Common myeloid progenitor, CD34-positive (primary cell): ENCODE measurements around the gene IL17RC.

Source experiments
- CTCF ChIA-PET: fragments of 350-600 bp; sonication (Branson Sonifier 250); formaldehyde crosslinking; loops from one replicate; lab custom pipeline; 2021; ENCODE audit warnings: antibody characterized with exemption; lab: Charles Lee
- POLR2A ChIA-PET: fragments of 350-600 bp; sonication (Branson Sonifier 250); formaldehyde crosslinking; loops from one replicate; lab custom pipeline; 2021; ENCODE audit warnings: antibody characterized with exemption; lab: Charles Lee
- DNase-seq, 3 donors: peaks; one replicate each; pipeline versions ENCODE4 v3.0.0 to v3.0.0-alpha.2; 2013
- H3K27ac ChIP-seq, 2 experiments: 1 replicate in 1 of 2; 2 replicates in 1 of 2; pipeline ENCODE4 v1.7.0; 2013; ENCODE audit warnings: inconsistent platforms in 2 of 2, low read length in 2 of 2, mild to moderate bottlenecking in 2 of 2, low read depth in 1 of 2, moderate library complexity in 1 of 2; ENCODE audit not compliant: severe bottlenecking in 2 of 2, insufficient read depth in 1 of 2, poor library complexity in 1 of 2
- H3K27me3 ChIP-seq, 5 experiments: replicated peaks in 2 of 5; 1 replicate in 3 of 5; 2 replicates in 2 of 5; pipeline versions ENCODE4 v1.6.1 to v1.7.0; 2013; ENCODE audit warnings: low read length in 4 of 5, mild to moderate bottlenecking in 2 of 5, moderate library complexity in 2 of 5, inconsistent platforms in 1 of 5; ENCODE audit not compliant: insufficient read depth in 5 of 5, control insufficient read depth in 4 of 5
- H3K36me3 ChIP-seq, 4 experiments: 1 replicate in 2 of 4; 2 replicates in 2 of 4; pipeline versions ENCODE4 v1.6.1 to v1.7.0; 2013; ENCODE audit warnings: low read length in 3 of 4, control low read depth in 1 of 4, mild to moderate bottlenecking in 1 of 4; ENCODE audit not compliant: control insufficient read depth in 4 of 4, insufficient read depth in 4 of 4
- H3K4me1 ChIP-seq, 4 experiments: 1 replicate in 3 of 4; 2 replicates in 1 of 4; pipeline versions ENCODE4 v1.6.1 to v1.7.1; 2013; ENCODE audit warnings: low read length in 3 of 4, mild to moderate bottlenecking in 3 of 4, control low read depth in 1 of 4, inconsistent platforms in 1 of 4, moderate library complexity in 1 of 4; ENCODE audit not compliant: control insufficient read depth in 4 of 4, insufficient read depth in 4 of 4; ENCODE audit errors: control extremely low read depth in 1 of 4
- H3K4me3 ChIP-seq, 7 experiments: 1 replicate in 4 of 7; 2 replicates in 3 of 7; pipeline versions ENCODE4 v1.5.1 to v1.7.0; 2013; ENCODE audit warnings: mild to moderate bottlenecking in 7 of 7, low read length in 6 of 7, moderate library complexity in 6 of 7, inconsistent platforms in 2 of 7, low read depth in 2 of 7, control low read depth in 1 of 7; ENCODE audit not compliant: insufficient read depth in 4 of 7, control insufficient read depth in 1 of 7; ENCODE audit errors: extremely low read depth in 1 of 7
- H3K9me3 ChIP-seq, 5 experiments: 1 replicate in 4 of 5; 2 replicates in 1 of 5; pipeline versions ENCODE4 v1.6.1 to v1.7.1; 2013; ENCODE audit warnings: low read length in 4 of 5, mild to moderate bottlenecking in 2 of 5, inconsistent platforms in 1 of 5, low read depth in 1 of 5, moderate library complexity in 1 of 5; ENCODE audit not compliant: control insufficient read depth in 4 of 5, insufficient read depth in 2 of 5; ENCODE audit errors: control extremely low read depth in 1 of 5
- WGBS: methylation state at CpG from one replicate; pipeline ENCODE4 v1.1.5; 2013; ENCODE audit not compliant: insufficient coverage; 5-methylcytosine and 5-hydroxymethylcytosine counted together

IL17RC gene

DNA sequence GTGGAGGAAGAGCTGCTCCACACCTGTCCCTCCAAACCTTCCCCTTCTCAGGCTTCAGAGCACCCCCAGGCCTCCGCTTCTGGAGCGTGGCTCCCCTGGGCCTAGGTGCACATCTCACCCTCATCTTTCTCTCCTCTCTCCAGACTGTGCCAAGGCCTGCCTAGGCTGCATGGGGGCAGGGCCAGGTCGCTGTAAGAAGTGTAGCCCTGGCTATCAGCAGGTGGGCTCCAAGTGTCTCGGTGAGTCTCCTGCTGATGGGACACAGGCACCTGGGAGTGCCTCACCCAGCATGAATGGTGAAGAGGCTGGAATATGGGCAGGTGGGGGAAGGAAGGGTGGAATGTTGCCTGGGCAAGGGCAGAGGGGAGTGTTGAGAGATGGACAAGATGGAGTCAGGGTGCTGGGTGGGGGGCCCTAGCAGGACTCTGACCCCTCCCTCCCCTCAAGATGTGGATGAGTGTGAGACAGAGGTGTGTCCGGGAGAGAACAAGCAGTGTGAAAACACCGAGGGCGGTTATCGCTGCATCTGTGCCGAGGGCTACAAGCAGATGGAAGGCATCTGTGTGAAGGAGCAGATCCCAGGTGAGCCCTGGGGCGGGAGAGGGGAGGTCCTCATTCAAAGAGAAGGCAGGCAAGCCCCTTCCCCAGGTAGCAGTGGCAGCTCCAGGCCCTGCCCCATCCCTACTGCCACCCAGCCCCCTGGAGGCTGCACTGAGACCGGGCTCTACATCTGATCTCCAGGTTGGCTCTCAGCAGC lies 26.2 kb downstream of the IL17RC start:
- Histone ChIP-seq H3K4me3 (no peak overlapping the region), H3K27me3 (no peaks in the 10 kb centered on the region), H3K36me3 (peaks cover 0 to 43% (median 19%) of the 10 kb centered on the region in 4 experiments), H3K27ac (no peak overlapping the region), H3K4me1 (peaks cover 0 to 19% (median 6%) of the 10 kb centered on the region in 4 experiments), H3K9me3 (no peaks in the 10 kb centered on the region)
- no peak for DNase-seq
- 96% methylated on average over 5 of the region's 11 CpGs for WGBS
- ChIA-PET POLR2A (interaction anchor here (1.5 kb wide), 1 partner anchor 10 kb away, joined by 7 read pairs; the partner anchor contains the start of gene CRELD1), CTCF (interaction anchor here (1.1 to 1.6 kb wide), 3 partner anchors 10 to 32 kb away, joined by 3 to 6 read pairs (median 3); partner anchors contain the start of gene CRELD1)

DNA sequence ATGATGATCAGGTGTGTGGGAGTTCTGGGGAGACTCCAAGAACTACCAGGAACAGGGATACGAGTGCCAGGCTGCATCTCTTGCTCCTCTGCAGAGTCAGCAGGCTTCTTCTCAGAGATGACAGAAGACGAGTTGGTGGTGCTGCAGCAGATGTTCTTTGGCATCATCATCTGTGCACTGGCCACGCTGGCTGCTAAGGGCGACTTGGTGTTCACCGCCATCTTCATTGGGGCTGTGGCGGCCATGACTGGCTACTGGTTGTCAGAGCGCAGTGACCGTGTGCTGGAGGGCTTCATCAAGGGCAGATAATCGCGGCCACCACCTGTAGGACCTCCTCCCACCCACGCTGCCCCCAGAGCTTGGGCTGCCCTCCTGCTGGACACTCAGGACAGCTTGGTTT lies 27.4 kb downstream of the IL17RC start:
- ChIA-PET POLR2A (interaction anchor here (0.5 to 3.3 kb wide), 2 partner anchors 11 to 315 kb away, joined by 4 to 21 read pairs; partner anchors contain the start of gene CRELD1), CTCF (interaction anchor here (0.6 to 1.2 kb wide), 3 partner anchors 9 to 39 kb away, joined by 3 read pairs; no protein-coding TSS in a partner anchor)
- 96% methylated on average over 7 of the region's 11 CpGs for WGBS
- H3K36me3 ChIP-seq: peaks cover 0 to 50% (median 22%) of the 10 kb centered on the region in 4 experiments
- no peaks in the 10 kb centered on the region for H3K9me3 ChIP-seq
- no peak for DNase-seq
- no peak overlapping the region for H3K4me3 ChIP-seq
- H3K27me3 ChIP-seq: no peaks in the 10 kb centered on the region
- no peak overlapping the region for H3K27ac ChIP-seq
- peaks cover 0 to 19% (median 6%) of the 10 kb centered on the region in 4 experiments for H3K4me1 ChIP-seq

DNA sequence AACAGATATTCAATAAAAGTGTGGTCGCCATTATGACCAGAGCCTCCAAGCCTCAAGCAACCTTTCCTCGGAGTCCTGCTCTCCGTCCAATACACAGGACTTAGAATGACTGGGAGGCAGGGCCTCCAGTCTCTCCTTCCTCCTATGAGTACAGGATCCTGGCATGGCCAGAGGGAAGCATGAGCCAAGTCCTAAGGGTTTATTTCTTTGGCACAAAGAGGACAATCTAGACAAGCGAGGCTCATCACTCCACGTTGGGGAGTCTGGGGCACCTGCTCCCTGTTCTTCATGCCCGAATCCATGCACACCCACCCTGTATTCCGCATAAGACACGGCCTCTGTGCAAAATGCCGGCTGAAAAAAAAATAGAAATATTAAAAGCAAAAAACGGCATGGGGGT lies 28.5 kb downstream of the IL17RC start:
- no peak overlapping the region for H3K4me3 ChIP-seq
- CTCF ChIA-PET: interaction anchor here (0.8 to 1.7 kb wide), 2 partner anchors 10 to 13 kb away, joined by 3 to 19 read pairs; partner anchors contain the start of gene CRELD1

DNA sequence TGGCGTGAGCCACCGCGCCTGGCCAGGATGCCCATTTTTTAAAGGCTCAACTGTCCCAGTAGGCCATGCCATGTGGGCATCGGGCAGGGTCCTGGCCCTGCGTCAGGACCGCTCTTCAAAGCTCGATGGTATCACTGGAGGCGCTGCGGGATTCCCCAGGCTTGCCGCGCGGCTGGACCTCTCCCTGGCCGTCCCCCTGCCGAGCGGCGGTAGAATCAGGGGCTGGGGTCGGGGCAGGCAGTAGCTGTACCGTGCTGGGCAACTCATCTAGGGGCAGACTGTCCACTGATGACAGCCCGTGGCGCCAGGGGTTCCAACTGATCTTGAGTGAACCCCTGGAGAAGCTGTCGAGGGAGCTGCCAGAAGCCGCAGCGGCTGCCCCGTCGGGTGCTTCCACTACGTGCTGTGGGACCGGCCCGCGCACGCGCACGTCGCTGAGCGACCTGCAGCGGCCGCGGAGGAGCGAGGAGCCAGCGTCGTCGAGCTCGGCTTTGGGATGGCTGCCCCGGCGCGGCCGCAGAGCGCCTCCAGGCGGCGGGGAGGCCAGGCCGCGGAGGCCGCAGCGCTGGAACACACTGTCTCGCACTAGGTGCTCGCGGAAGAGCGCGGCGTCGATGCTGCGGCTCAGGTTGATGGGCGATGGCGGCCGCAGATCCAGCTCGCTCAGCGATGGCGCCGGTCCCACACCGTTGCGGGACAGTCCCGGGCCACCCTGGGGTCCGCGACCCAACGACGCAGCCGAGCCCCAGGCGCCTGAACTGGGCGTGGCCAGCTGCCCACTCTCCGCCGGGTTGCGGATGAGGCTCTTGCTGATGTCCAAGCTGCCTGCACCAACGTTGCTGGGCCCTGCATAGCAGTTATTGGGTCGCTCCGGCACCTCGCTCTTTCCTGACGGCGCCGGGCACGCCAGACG lies 29.5 kb downstream of the IL17RC start:
- Histone ChIP-seq H3K4me3 (peak overlapping the region; percentile 19 to 71 (median 49)), H3K4me1 (peaks cover 8 to 31% (median 13%) of the 10 kb centered on the region in 4 experiments), H3K36me3 (peaks cover 0 to 47% (median 21%) of the 10 kb centered on the region in 4 experiments), H3K27ac (peak overlapping the region in 1 of 2 experiments; percentile 34), H3K27me3 (no peaks in the 10 kb centered on the region), H3K9me3 (no peaks in the 10 kb centered on the region)
- ChIA-PET POLR2A (interaction anchor here (3.3 kb wide), 1 partner anchor 13 kb away, joined by 21 read pairs; the partner anchor contains the start of gene CRELD1), CTCF (interaction anchor here (0.6 to 1.7 kb wide), 12 partner anchors 8 to 219 kb away, joined by 3 to 19 read pairs (median 3); partner anchors contain the start of gene CRELD1)
- 43% methylated on average over 86 of the region's 90 CpGs for whole genome bisulfite sequencing
- peak; percentile 87 to 94 (median 93) for DNase-seq

More for the DNA sequence above, 28.5 kb downstream of the IL17RC start:
- Histone ChIP-seq H3K9me3 (no peaks in the 10 kb centered on the region), H3K36me3 (peaks cover 0 to 53% (median 27%) of the 10 kb centered on the region in 4 experiments), H3K27ac (no peak overlapping the region), H3K27me3 (no peaks in the 10 kb centered on the region), H3K4me1 (peaks cover 0 to 22% (median 6%) of the 10 kb centered on the region in 4 experiments)
- no peak for DNase-seq
- POLR2A ChIA-PET: interaction anchor here (3.3 kb wide), 1 partner anchor 12 kb away, joined by 21 read pairs; the partner anchor contains the start of gene CRELD1
- 93% methylated on average over 9 of the region's 10 CpGs for WGBS

DNA sequence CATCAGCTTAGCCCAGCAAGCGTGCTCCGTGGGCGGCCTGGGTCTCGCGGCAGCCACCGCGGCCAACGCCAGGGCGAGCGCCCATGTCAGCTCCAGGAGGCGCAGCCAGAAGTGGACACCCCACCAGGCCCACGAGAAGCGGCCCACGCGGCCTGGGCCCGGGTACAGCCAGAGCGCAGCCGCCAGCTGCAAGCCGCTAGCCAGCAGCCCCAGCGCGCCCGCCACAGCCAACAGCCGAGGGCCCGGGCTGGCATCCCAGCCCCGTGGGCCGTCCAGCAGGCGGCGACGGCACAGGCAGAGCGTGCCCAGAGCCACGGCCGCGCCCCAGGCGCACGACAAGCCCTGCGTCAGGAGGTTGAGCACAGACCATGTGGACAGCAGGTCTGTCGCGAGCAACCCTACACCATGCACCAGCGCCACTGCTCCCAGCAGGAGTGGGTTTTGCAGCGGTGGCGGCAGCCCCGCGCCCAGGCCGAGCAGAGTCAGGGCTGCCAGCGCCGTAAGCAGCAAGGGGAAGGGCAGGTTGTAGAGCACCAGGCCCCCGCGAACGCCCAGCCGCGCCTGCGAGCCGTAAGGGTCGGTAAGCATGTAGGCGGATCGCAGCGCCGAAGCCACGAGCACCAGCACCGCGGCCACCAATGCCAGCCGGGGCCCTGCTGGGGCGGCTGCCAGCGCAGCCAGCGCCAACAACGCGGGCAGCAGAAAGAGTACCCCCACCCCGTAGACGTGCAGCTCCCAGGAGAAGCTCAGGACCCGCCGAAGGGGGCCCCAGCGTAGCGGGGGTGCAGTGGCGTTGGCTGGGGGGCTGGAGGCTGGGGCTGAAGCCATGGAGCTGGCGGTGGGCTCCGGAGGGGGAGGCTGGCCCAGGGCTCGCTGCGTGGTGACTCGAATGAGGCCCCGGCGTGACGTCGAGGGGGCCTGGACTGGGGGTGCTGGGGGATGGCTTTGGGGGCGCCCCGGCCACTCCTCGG lies 30.4 kb downstream of the IL17RC start:
- Histone ChIP-seq H3K36me3 (peaks cover 0 to 45% (median 21%) of the 10 kb centered on the region in 4 experiments), H3K4me3 (peak overlapping the region in 1 of 7 experiments; percentile 71), H3K27me3 (no peaks in the 10 kb centered on the region), H3K4me1 (peaks cover 9 to 39% (median 19%) of the 10 kb centered on the region in 4 experiments), H3K27ac (no peak overlapping the region), H3K9me3 (no peaks in the 10 kb centered on the region)
- peak in 2 of 3 donors; percentile 7 to 17 for DNase-seq
- POLR2A ChIA-PET: interaction anchor here (0.6 to 3.3 kb wide), 2 partner anchors 14 to 79 kb away, joined by 4 to 21 read pairs; partner anchors contain the start of gene CRELD1
- WGBS: 95% methylated on average over 64 of the region's 86 CpGs
- CTCF ChIA-PET: interaction anchor here (0.8 to 3.0 kb wide), 9 partner anchors 8 to 220 kb away, joined by 3 to 19 read pairs (median 4); partner anchors contain the start of gene CRELD1
